HG03460 (cell line): ENCODE data around the gene MGRN1.

Source experiments
- ATAC-seq: cut with Tn5 transposase; IDR thresholded peaks from one replicate; pipeline ENCODE4 v1.9.1; 2021; ENCODE audit not compliant: unreplicated experiment

MGRN1 gene

DNA sequence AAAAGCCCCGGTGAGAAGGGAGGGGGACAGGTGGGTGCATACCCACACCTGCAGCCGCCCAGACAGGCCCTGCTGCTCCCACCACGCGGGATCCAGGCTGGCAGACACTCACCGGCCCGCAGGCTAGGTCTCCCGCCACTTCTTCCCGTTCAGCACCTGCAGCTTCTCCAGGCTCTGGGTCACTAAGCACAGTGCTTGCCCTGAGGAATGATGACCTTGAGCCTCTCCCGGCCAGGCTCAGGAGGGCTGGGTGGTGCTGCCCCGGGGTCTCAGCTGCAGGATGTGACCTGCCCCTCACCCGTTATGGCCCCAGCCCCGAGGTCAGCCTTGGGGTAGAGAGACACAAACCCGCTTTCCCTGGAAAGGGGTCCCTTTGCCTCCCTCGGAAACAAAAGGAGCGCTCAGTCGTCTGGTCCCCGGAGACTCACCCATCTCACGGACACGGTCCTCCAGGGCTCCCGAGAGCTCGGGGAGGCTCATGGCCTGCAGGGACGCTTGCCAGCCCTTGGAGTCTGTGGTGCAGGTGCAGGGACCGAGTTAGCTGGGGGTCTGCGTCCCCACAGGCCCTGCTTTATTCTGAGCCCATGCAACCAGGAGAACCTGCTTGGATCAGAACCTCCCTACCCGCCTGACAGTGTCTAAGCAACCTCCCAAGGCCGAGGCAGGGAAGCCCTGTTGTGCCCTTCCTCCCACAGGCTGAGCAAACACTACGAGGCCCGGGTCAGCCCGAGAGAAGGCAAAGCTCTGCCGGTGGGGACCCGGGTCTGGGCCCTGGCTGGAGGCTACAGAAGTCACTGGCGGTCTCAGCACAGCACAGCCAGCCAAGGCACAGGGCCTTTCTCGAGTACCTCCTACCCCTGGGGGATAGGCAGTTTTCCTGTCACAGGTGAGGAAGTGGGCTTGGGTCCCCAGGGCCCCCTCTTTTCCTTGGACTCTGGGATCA is 72.5 kb downstream of the MGRN1 start:
- no peak for ATAC-seq

DNA sequence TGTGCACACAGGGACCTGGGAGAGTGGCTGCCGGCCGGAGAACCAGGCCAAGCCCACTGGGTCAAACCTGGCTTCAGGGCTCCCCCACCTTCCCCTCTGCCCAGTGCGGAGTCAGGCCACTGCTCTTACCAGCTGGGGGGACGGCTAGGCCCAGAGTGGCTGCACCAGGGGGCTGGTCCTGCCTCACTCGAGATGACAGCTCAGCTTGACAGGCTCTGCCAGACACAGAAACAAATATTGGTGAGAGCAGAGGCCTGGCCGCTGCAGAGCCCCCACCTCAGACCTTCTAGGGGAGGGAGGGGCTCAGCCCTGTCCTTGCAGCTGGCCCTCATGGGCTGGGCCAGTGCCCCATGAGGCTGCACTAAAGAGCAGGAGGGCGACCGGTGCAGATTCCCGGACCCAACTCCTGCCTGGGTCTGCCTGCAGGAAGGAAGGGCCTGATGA is 73.2 kb downstream of the MGRN1 start:
- no peak for ATAC-seq

GRCh38 chr16:4698321-4699045 is 73.9 kb downstream of the MGRN1 start:
- no peak for ATAC-seq

DNA sequence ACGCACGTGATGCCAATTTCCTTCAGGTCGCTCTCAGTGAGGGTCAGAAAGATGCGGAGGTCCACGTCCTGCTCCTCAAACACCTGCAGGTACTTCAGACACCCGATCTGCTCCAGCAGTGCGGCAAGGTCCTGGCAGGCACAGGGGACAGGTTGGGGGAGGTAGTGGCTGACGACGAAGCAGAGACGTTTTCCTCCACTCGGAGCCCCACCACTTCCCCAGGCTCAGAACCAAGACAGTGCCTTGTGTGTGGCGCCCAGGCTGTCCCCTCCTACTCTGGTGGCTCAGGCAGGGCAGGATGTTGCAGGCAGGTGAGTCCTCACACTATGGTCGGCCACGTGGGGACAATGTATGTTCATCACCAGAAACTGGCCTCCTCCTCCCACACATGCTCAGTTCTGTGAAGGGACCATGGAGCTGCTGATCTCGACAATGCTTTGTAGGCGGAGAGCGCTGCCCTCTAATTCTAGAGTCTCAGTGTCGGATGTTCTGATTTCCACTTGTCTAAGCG is 74.5 kb downstream of the MGRN1 start:
- no peak for ATAC-seq

DNA sequence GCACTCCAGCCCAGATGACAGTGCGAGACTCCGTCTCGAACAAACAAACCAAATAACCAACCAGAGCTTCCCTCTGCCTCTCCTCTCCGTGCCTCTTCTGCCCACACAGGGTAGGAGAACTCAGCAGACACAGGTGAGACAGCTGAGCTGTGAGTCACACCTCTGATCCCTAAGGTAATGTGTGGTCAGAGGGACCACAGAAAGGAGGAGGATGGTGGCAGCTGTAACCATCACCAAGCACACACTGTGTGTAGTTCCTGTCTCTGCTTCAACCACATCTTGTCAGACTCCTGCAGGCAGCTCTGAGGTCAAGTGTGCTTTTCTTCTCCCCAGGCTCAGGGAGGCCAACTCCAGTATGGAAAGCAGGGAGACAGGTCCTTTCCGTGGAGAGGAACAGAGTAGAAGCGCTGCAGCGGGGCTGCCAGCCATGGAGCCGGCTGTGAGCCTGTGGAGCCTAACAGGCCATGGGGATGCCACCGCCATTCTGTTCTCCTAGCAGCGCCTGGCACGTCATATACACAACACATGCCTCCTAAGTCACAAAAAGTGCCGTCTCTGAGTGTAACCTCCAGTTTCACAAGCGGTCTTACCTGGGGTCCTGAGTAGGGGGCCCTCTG is 75.9 kb downstream of the MGRN1 start:
- ATAC-seq: no peak

DNA sequence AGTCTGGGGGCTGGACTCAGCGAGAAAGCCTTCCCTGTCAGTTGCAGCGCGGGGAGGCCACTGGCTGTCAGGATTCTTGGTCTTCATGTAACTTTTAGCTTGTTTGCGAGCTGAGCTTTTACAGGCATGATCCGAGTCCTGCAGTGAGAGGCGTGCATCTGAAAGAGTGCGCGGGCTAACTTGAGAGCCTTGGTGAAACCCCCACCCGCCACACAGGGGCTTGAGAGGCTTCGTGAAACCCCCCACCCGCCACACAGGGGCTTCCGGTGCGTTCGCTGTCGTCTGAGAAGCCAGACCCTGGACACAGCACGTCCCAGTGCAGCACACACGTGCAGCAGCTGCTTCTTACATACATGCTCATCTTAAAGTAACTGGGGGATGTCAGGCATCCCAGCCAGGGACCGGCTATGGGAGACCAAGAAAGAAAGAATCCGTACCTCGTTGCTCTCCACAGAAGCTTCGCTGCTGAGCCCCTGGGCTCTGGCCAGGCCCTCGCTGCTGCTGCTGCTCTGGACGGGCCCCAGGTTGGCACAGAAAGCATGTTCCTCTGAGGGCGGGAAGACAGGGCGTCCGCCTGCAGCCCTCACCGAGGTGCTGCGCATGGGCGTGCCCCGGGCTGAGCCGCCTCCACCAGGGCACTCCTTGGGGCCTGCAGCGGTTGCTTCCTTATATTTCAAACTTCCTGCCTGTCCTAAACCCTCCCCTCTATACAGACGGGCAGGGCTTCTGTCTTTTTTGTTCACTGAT is 76.5 kb downstream of the MGRN1 start:
- ATAC-seq: no peak

DNA sequence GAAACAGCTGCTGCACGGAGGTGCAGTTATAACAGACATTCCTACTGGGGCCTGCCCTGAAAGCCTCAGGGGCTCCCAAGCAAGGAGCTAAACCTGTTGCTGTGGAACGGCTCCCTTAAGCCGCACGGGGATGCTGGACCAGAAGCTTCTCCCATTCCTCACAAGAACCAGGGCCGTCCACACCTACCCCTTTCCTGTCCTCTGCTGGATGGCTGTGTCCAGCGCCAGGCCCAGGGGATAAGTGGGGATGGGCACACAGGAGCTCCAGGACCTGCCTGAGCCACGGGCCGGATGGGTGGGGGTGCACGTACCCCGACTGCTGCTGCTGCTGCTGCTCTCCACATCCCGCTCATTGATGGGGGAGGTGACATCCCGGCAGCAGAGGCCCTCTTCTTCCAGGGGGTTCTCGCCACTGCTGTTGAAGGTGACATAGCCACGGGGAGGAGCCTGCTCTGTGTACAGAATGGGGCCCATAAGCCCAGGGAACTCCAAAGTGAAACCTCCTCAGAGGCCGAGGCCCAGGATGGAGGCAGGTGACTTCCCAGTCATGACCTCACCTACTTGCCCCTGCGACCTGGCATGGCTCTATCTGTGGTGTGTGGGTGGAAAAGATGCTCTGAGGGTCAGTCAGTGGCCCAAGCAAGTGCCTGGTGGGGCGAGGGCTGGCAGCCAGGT is 77.3 kb downstream of the MGRN1 start:
- ATAC-seq: no peak

DNA sequence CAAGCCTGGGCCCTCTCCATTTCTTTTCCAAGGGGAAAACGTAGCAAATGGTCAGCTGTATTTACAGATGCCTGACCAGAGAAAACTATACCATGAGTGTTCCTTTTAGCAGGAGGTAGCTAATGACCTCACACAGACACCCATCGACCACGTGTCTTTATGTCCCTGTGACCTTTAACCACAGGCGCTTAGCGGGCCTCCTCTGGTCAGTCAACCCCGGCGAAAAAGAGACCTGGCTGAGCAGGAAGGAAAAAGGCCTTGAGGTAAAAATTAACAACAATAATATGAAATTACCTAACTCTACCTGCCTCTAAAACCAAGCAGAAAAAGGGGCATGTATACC is 77.8 kb downstream of the MGRN1 start:
- ATAC-seq: no peak

GRCh38 chr16:4703906-4704305 is 79.3 kb downstream of the MGRN1 start:
- no peak for ATAC-seq

DNA sequence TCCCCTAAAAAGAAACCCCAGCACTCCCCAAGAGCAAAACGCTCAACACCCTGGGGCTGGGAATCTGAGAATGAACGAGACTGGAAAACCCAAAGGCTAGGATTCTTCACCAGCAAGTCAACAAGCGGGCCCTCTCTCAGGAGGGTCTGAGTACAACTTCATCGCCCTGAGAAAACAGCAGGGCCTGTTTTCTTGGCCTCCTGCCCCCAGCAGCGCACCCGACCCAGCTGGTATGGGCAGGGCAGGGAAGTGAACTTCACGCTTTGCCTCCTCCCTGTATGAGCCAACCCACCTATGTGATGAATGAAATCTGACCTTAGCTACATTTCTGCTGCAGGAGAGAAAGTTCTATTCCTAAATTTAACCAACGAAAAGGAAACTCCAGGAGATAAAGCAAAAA is 79.9 kb downstream of the MGRN1 start:
- ATAC-seq: no peak

- no peak for ATAC-seq
Observed at GRCh38 chr16:4704913-4705312, 80.3 kb downstream of the MGRN1 start.

GRCh38 chr16:4706871-4707270 is 82.2 kb downstream of the MGRN1 start:
- ATAC-seq: no peak

DNA sequence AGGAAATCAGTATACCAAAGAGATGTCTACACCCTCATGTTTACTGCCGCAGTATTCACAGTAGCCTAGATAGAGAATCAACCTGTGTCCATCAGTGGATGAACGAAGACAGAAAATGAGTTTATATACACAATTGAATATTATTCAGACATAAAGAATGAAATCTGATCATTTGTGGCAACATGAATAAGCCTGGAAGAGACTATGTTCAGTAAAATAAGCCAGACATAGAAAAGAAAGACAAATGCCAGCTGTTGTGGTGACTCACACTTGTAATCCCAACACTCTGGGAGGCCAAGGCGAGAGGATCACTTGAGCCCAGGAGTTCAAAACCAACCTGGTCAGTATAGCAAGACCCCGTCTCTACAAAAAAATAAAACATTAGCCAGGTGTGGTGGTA is 84.9 kb downstream of the MGRN1 start:
- no peak for ATAC-seq

GRCh38 chr16:4713663-4714501 is 89.3 kb downstream of the MGRN1 start:
- ATAC-seq: no peak

DNA sequence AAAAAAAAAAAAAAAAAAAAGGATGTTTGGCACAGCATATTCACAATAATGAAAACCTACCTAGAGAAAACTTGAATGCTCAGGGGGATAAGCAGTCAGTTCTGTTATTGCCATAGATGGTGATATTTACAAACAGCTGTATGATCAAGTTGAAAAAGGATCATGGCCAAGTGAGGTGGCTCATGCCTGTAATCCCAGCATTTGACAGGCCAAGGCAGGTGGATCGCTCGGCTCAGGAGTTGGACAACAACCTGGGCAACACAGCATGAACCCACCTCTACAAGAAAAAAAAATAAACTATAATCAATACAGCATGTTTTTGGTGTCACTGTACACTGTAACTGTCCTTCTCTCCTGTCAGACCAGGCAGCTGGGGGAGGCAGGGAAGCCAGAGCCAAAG is 90.4 kb downstream of the MGRN1 start:
- no peak for ATAC-seq

DNA sequence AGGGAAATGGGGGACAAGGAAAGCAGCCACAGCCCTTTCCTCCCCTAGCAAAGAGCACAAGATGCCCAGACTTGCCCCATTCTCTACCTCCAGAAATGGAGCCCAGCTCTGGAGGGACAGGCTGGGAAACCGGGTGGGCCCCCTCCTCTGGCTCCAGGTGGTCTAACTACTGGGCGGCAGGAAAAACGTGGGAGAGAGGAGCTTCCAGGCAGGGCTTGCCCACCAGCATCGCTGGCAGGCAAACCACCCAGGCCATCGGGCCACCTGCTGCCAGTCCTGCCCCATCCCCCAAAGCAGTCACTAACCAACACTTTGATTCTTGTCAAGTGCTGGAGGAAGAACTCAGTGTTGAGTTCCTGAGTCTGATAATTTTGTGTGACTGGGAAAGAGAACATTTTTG is 93.8 kb downstream of the MGRN1 start:
- no peak for ATAC-seq

DNA sequence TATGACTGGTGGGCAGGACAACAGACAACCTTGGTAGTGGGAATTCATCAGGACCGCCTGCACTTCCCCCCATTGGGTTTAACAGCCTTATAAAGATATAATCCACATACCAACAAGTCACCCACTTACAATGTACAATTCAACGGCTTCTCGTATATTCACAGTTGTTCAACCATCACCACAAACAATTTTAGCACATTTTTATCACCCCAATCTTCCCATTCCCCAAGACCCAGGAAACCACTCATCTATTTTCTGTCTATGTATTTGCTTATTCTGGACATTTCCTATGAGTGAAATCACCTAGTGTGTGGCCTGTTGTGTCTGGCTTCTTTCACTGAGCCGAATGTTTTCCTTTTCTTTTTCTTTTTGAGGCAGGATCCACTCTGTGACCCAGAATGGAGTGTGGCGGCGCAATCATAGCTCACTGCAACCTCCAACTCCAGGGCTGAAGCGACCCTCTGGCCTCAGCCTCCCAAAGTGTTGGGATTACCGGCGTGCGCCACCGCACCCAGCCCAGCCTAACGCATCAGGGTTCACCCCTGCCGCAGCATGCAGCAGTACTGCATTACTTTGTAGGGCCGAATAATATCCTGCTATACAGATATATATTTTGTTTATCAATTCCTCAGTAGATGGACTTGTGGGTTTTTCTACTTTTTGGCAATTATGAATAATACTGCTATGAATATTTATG is 98.6 kb downstream of the MGRN1 start:
- no peak for ATAC-seq

- ATAC-seq: no peak
Observed at GRCh38 chr16:4724661-4725270, 100.1 kb downstream of the MGRN1 start.
